CD4-positive, CD25-positive, alpha-beta regulatory T cell (primary cell): ENCODE data around the gene RBFOX2. TPM values are rescaled to one million over a fixed set of nuclear protein-coding genes. Genes with fewer than 3 reads are reported as not detected.

ENCODE experiments used
- ATAC-seq, 2 donors: fragments of 150-1000 bp; cut with Tn5 transposase; one replicate each; pipeline ENCODE4 v1.10.0; 2021; ENCODE audit warnings: low read depth in 2 of 2, moderate number of reproducible peaks in 2 of 2, moderate library complexity in 1 of 2
- DNase-seq, 3 donors: peaks; one replicate each; pipeline versions ENCODE4 v3.0.0 to v3.0.0-alpha.2; 2012 to 2022; ENCODE audit warnings: mixed read lengths in 1 of 3
- H3K27ac ChIP-seq: one replicate; pipeline ENCODE4 v1.7.0; 2013; ENCODE audit warnings: mild to moderate bottlenecking, low read length; ENCODE audit not compliant: insufficient read depth, poor library complexity, severe bottlenecking
- H3K27me3 ChIP-seq: one replicate; pipeline ENCODE4 v1.7.0; 2013; ENCODE audit warnings: low read length; ENCODE audit not compliant: control insufficient read depth, insufficient read depth
- H3K36me3 ChIP-seq: one replicate; pipeline ENCODE4 v1.7.0; 2013; ENCODE audit warnings: mild to moderate bottlenecking, low read length, moderate library complexity; ENCODE audit not compliant: control insufficient read depth, insufficient read depth
- H3K4me1 ChIP-seq: 2 replicates; pipeline ENCODE4 v1.7.0; 2013; ENCODE audit warnings: mild to moderate bottlenecking, low read length; ENCODE audit not compliant: insufficient read depth, control insufficient read depth, poor library complexity, severe bottlenecking
- H3K4me3 ChIP-seq: one replicate; pipeline ENCODE4 v1.7.0; 2013; ENCODE audit warnings: low read depth, mild to moderate bottlenecking, low read length, moderate library complexity
- H3K9me3 ChIP-seq, 2 experiments: 1 replicate in 1 of 2; 2 replicates in 1 of 2; pipeline ENCODE4 v1.7.0; 2013; ENCODE audit warnings: low read length in 2 of 2, mild to moderate bottlenecking in 1 of 2, moderate library complexity in 1 of 2; ENCODE audit not compliant: control insufficient read depth in 2 of 2
- H3K27ac Mint-ChIP-seq, 3 donors: one replicate each; pipeline ENCODE4 v1.8.0; 2020 to 2022; ENCODE audit warnings: mild to moderate bottlenecking in 3 of 3, mixed read lengths in 3 of 3, moderate library complexity in 2 of 3
- H3K27me3 Mint-ChIP-seq: one replicate; pipeline ENCODE4 v1.8.0; 2022; ENCODE audit warnings: mild to moderate bottlenecking, mixed read lengths
- H3K36me3 Mint-ChIP-seq: one replicate; pipeline ENCODE4 v1.8.0; 2020; ENCODE audit warnings: mixed read lengths
- H3K4me1 Mint-ChIP-seq, 4 donors: one replicate each; pipeline ENCODE4 v1.8.0; 2020 to 2022; ENCODE audit warnings: mixed read lengths in 4 of 4, mild to moderate bottlenecking in 1 of 4
- H3K4me3 Mint-ChIP-seq, 4 donors: one replicate each; pipeline ENCODE4 v1.8.0; 2020 to 2022; ENCODE audit warnings: mild to moderate bottlenecking in 4 of 4, mixed read lengths in 4 of 4, moderate library complexity in 3 of 4
- H3K9me3 Mint-ChIP-seq, 7 donors: one replicate each; pipeline ENCODE4 v1.8.0; 2020 to 2022; ENCODE audit warnings: mixed read lengths in 7 of 7, mild to moderate bottlenecking in 3 of 7, moderate library complexity in 2 of 7
- polyA plus RNA-seq, 4 donors: library from polyadenylated mRNA; unstranded; fragments of 300-500 nt; fragmentation: Illumina TruSeq; gene quantifications; one replicate each; pipeline ENCODE4 v1.2.3, GENCODE V29; 2021
- total RNA-seq: library from RNA; stranded (reverse); gene quantifications from one replicate; pipeline ENCODE4 v1.2.3, GENCODE V29; 2022

Gene RBFOX2
- total and polyA plus RNA-seq, 5 donors from 2014 or later: 0.25 to 0.52 TPM; not detected in 3

GRCh38 chr22:35777335-35777975 is 251.2 kb downstream of the RBFOX2 start:
- H3K4me1 ChIP-seq: no peaks in the 10 kb centered on the region
- peaks cover 46% of the 10 kb centered on the region for H3K27me3 Mint-ChIP-seq

DNA sequence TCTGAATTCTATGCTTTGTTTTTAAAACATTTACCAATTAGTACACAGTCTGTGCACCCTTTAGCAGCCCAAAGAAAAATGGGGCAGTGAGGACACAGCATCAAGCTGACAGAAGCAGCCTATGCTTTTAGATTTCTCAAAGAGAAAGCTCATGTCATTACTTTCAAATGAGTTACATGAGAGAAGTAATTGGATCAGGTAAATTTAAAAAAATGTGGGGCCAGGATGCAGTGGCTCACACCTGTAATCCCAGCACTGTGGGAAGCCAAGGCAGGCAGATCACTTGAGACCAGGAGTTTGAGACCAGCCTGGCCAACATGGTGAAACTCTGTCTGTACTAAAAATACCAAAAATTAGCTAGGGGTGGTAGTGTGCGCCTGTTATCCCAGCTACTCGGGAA is 253.3 kb downstream of the RBFOX2 start:
- H3K27me3 ChIP-seq: peaks cover 15% of the 10 kb centered on the region
- no peaks in the 10 kb centered on the region for H3K9me3 ChIP-seq
- ATAC-seq (no peak), DNase-seq (no peak)
- H3K4me1 ChIP-seq: no peaks in the 10 kb centered on the region
- peak overlapping the region in 1 of 3 donors; percentile 65 for H3K27ac Mint-ChIP-seq
- no peak overlapping the region for H3K27ac ChIP-seq
- no peaks in the 10 kb centered on the region for H3K36me3 Mint-ChIP-seq
- no peak overlapping the region for H3K4me3 Mint-ChIP-seq
- H3K4me1 Mint-ChIP-seq: no peaks in the 10 kb centered on the region
- H3K27me3 Mint-ChIP-seq: peaks cover 49% of the 10 kb centered on the region
- no peak overlapping the region for H3K4me3 ChIP-seq
- H3K9me3 Mint-ChIP-seq: no peaks in the 10 kb centered on the region
- H3K36me3 ChIP-seq: no peaks in the 10 kb centered on the region

More at GRCh38 chr22:35777335-35777975, 251.2 kb downstream of the RBFOX2 start:
- DNase-seq (no peak), ATAC-seq (no peak)
- H3K27ac ChIP-seq: no peak overlapping the region
- peaks cover 12% of the 10 kb centered on the region for H3K27me3 ChIP-seq
- no peaks in the 10 kb centered on the region for H3K36me3 ChIP-seq
- no peaks in the 10 kb centered on the region for H3K36me3 Mint-ChIP-seq
- no peak overlapping the region for H3K4me3 ChIP-seq
- H3K9me3 ChIP-seq: no peaks in the 10 kb centered on the region
- no peak overlapping the region for H3K27ac Mint-ChIP-seq
- H3K9me3 Mint-ChIP-seq: no peaks in the 10 kb centered on the region
- H3K4me1 Mint-ChIP-seq: no peaks in the 10 kb centered on the region
- H3K4me3 Mint-ChIP-seq: no peak overlapping the region

GRCh38 chr22:35769974-35770373 is 258.6 kb downstream of the RBFOX2 start:
- Histone ChIP-seq H3K27me3 (peaks cover 25% of the 10 kb centered on the region), H3K27ac (no peak overlapping the region), H3K4me1 (no peaks in the 10 kb centered on the region), H3K9me3 (no peaks in the 10 kb centered on the region), H3K4me3 (no peak overlapping the region), H3K36me3 (no peaks in the 10 kb centered on the region)
- Mint-ChIP-seq H3K27ac (no peak overlapping the region), H3K36me3 (no peaks in the 10 kb centered on the region), H3K27me3 (peaks cover 43% of the 10 kb centered on the region), H3K4me1 (no peaks in the 10 kb centered on the region), H3K9me3 (no peaks in the 10 kb centered on the region), H3K4me3 (no peak overlapping the region)
- DNase-seq (no peak), ATAC-seq (no peak)

DNA sequence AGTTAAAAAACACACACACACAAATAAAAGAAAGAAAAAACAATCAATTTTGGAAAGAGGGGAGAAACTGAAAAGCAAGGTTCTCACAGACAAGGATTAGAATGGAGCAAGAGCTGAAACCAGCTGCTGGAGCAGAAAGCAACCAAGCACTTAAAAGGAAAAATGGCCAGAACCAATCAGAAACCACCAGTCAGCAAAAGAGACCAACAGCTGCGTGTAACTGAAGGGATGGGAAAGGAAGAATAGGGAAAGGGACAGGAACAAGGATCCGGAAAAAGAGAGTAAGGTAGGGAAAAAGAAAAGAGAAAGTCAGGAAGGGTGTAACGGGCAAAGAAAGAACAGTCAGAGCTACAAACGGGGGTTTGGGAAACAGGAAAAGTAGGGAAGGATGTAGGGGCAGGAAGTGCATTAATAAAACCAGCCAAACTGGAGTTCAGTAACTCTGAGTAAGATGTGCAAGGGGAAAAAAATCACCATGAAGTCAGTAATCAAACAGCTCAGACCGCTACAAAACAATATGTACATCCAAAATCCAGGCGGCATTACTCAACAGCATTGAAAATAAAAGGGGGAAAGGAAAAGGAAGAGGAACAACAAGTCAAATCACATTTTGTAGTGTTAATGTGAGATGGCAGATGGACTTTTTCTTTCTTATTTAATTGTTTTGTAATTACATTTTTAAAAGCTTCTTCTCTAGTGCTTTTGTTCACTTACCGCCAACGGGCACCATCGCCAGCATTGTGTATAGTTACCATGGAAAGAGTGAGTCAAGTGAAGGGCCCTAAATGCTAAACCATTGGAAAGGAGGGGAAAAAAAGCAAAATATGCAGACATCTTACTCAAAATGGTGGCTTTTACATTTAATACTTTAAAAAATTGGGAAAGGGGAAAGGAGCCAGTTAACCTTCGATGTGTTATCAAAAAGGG is 261.7 kb downstream of the RBFOX2 start:
- Histone ChIP-seq H3K9me3 (no peaks in the 10 kb centered on the region), H3K27me3 (peaks cover 20% of the 10 kb centered on the region), H3K4me1 (no peaks in the 10 kb centered on the region), H3K4me3 (no peak overlapping the region), H3K36me3 (no peaks in the 10 kb centered on the region), H3K27ac (no peak overlapping the region)
- peaks cover 42% of the 10 kb centered on the region for H3K27me3 Mint-ChIP-seq
- ATAC-seq (no peak), DNase-seq (no peak)
- H3K9me3 Mint-ChIP-seq: no peaks in the 10 kb centered on the region
- no peaks in the 10 kb centered on the region for H3K36me3 Mint-ChIP-seq
- no peaks in the 10 kb centered on the region for H3K4me1 Mint-ChIP-seq
- H3K4me3 Mint-ChIP-seq: no peak overlapping the region
- no peak overlapping the region for H3K27ac Mint-ChIP-seq

DNA sequence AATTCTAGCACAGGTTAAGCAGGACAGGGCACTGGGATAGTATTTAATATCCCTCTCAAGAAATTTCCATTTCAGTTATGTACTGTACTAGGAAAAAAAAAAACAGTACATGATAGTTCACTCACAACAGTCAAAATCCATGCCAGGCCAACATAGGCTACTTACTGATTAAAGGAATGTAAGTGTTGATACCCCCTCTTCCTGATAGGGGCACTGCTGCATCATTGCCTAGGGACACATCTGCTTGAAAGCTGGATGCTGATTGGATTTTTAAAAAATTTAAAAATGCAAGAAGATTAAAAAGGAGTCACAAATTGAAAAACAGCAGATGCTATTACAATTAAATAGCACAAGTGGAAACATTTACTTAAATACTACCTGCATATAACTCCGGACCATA is 267.6 kb downstream of the RBFOX2 start:
- Mint-ChIP-seq H3K27me3 (peaks cover 44% of the 10 kb centered on the region), H3K36me3 (no peaks in the 10 kb centered on the region)

GRCh38 chr22:35758394-35758793 is 270.2 kb downstream of the RBFOX2 start:
- no peak for ATAC-seq
- no peak for DNase-seq
- Mint-ChIP-seq H3K9me3 (no peaks in the 10 kb centered on the region), H3K27me3 (peaks cover 30% of the 10 kb centered on the region), H3K4me3 (no peak overlapping the region), H3K4me1 (no peaks in the 10 kb centered on the region), H3K36me3 (no peaks in the 10 kb centered on the region), H3K27ac (no peak overlapping the region)
- H3K4me3 ChIP-seq: no peak overlapping the region
- H3K9me3 ChIP-seq: no peaks in the 10 kb centered on the region
- no peaks in the 10 kb centered on the region for H3K36me3 ChIP-seq
- H3K27me3 ChIP-seq: no peaks in the 10 kb centered on the region
- no peak overlapping the region for H3K27ac ChIP-seq
- H3K4me1 ChIP-seq: no peaks in the 10 kb centered on the region

More for the DNA sequence above, 267.6 kb downstream of the RBFOX2 start:
- no peak overlapping the region for H3K4me3 Mint-ChIP-seq
- H3K4me1 ChIP-seq: no peaks in the 10 kb centered on the region
- no peaks in the 10 kb centered on the region for H3K9me3 Mint-ChIP-seq
- no peak overlapping the region for H3K27ac Mint-ChIP-seq
- ATAC-seq (no peak), DNase-seq (no peak)
- no peaks in the 10 kb centered on the region for H3K36me3 ChIP-seq
- H3K27me3 ChIP-seq: peaks cover 10% of the 10 kb centered on the region
- H3K9me3 ChIP-seq: no peaks in the 10 kb centered on the region
- H3K4me3 ChIP-seq: no peak overlapping the region
- no peaks in the 10 kb centered on the region for H3K4me1 Mint-ChIP-seq
- no peak overlapping the region for H3K27ac ChIP-seq

DNA sequence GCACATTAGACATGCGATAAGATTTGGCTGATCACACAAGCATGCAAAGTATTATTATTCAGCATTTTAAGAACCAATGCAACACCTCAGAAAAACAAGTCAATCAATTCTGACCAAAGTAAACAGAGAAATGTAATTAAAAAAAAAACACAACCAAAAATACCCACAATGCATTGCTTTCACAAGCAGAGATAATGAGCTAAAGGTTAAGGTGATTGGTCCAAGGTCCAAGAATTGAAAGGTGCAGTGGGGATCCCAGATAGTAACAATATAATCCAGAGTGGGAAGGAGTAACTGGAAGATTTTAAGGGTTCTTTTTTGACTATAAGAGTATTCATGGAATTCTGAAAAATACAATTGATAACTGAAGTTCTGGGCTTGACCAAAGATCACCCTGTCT is 271.9 kb downstream of the RBFOX2 start:
- Mint-ChIP-seq H3K27me3 (peaks cover 41% of the 10 kb centered on the region), H3K4me1 (peaks cover 0 to 3% (median 0%) of the 10 kb centered on the region in 4 donors), H3K9me3 (no peaks in the 10 kb centered on the region), H3K36me3 (no peaks in the 10 kb centered on the region), H3K27ac (no peak overlapping the region), H3K4me3 (no peak overlapping the region)
- Histone ChIP-seq H3K36me3 (no peaks in the 10 kb centered on the region), H3K27me3 (peaks cover 2% of the 10 kb centered on the region), H3K27ac (no peak overlapping the region), H3K4me1 (no peaks in the 10 kb centered on the region), H3K9me3 (no peaks in the 10 kb centered on the region), H3K4me3 (no peak overlapping the region)
- ATAC-seq (no peak), DNase-seq (no peak)
